GM21619 (cell line): ENCODE results near the gene LRRC26.
"Not testable (repeated sequence)": the region's sequence is repeated elsewhere in the genome, so short reads cannot be mapped to it uniquely, and the experiment has no call there.

Experiments used
- ATAC-seq: cut with Tn5 transposase; IDR thresholded peaks from one replicate; pipeline ENCODE4 v1.9.1; 2021; ENCODE audit not compliant: unreplicated experiment

LRRC26 gene

DNA sequence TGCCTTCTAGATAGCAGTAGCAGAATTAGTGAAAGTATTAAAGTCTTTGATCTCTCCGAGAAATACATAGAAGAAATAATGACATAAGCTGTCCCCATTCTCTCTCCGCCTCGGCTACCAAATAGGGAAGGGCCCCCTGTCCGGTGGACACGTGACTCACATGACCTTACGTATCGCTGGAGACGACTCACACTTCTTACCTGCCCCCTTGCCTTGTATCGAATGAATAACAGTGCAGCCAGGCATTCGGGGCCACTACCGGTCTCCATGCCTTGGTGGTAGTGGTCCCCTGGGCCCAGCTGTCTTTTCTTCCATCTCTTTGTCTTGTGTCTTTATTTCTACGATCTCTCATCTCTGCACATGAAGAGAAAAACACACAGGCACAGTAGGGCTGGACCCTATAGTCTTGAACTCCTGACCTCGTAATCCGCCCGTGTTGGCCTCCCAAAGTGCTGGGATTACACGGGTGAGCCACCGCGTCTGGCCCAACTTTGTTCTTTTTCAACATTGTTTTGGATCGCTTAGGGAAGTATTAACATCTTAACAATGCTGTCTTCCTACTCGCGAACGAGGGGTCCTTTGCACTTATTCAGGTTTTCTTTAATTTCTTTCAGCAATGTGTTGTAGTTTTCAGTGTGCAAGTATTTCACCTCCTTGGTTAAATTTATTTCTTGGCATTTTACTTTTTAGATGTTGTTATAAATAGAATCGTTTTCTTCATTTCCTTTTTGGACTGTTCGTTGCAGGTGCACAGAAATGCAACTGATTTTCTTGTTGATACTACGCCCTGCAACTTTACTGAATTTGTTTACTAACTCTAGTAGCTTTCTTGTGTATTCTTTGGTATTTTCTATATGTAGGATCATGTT is 47.7 kb downstream of the LRRC26 start:
- not testable (repeated sequence) for ATAC-seq
